Stomach (tissue), 4 donors: ENCODE results near the gene ZNF622.

Experiments used
- CTCF ChIP-seq, 7 experiments: fragments of 450-650 bp in 4 of 7; fragments of 200-600 bp in 3 of 7; sonication (generic) in 3 of 7; IDR thresholded peaks; one replicate each; pipeline ENCODE4 v1.5.1; 2016 to 2019; ENCODE audit warnings: antibody characterized with exemption in 7 of 7, control low read depth in 2 of 7, mild to moderate bottlenecking in 1 of 7
- EP300 ChIP-seq: sonication (generic); formaldehyde crosslinking; IDR thresholded peaks from one replicate; pipeline ENCODE4 v1.6.1; 2017; ENCODE audit warnings: antibody characterized with exemption
- POLR2A ChIP-seq, 4 donors: fragments of 450-650 bp; IDR thresholded peaks; one replicate each; pipeline ENCODE4 v1.6.1; 2016; ENCODE audit warnings: antibody characterized with exemption in 4 of 4, control low read depth in 2 of 4, mild to moderate bottlenecking in 1 of 4, moderate library complexity in 1 of 4
- POLR2AphosphoS5 ChIP-seq, 3 donors: sonication (generic); formaldehyde crosslinking; IDR thresholded peaks; one replicate each; pipeline ENCODE4 v1.6.1; 2016; ENCODE audit warnings: antibody characterized with exemption in 3 of 3

DNA sequence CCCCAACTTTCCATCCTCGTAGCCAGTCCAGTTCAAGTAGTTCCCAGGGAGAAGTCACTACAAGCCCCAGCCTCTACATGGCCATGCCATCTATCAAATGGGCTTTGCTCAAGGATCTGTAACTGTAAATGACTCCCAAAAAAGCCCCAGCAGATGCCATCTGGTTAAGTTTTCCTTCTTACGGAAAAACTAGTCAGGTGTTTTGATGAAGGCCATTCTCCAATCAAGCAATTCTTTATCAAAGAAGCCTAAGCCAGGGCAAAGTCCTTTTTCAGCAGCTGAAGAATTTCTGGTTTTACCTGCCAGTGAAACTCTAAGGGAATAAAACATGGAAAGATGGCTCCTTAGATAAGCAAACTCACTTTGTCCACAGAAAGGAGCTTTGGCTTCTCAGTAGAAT, 21.9 kb upstream of the ZNF622 start:
- no peak for TF ChIP-seq CTCF (IDR thresholded peaks at IDR 0.05)
- TF ChIP-seq POLR2A (IDR thresholded peaks at IDR 0.05): no peak
- no peak for TF ChIP-seq POLR2AphosphoS5 (IDR thresholded peaks at IDR 0.05)
- no peak for TF ChIP-seq EP300
